Measurements from ENCODE around the gene REPS1.

REPS1 gene

GRCh38 chr6:138925806-138926205 is 62.2 kb downstream of the REPS1 start:
- TF ChIP-seq CTCF (IDR thresholded peaks at IDR 0.05; ENCODE audit: low read depth, low read length), result no peak
- H3K4me3 ChIP-seq (ENCODE audit: low read depth, low read length), result no peak overlapping the region

- no peak overlapping the region for H3K4me3 ChIP-seq (ENCODE audit: low read depth, low read length)
- TF ChIP-seq CTCF (IDR thresholded peaks at IDR 0.05; ENCODE audit: low read depth, low read length), result no peak
These were observed 64.5 kb downstream of the REPS1 start for GRCh38 chr6:138923561-138923960.

DNA sequence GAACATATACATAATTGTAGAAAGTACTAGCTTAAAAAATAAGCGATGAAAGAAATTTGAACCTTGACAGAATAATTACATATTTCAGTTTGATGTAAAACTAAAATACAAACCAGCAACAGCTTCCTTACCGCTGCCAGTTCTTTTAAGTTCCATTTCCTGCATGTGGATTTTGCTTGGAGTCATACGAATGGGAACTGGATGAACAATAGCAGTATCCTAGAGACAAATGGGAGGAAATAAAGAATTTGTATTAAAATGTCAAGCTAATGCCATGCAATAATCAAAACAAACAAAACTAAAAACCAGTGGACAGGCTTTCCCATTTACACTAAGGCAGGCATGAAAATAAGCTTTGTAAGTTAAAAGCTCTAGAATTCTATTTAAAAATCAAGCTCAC is 67.1 kb downstream of the REPS1 start:
- no peak overlapping the region for H3K4me3 ChIP-seq (ENCODE audit: low read depth, low read length)
- no peak for TF ChIP-seq CTCF (IDR thresholded peaks at IDR 0.05; ENCODE audit: low read depth, low read length)

GRCh38 chr6:138914701-138915100 is 73.4 kb downstream of the REPS1 start:
- no peak for TF ChIP-seq CTCF (IDR thresholded peaks at IDR 0.05; ENCODE audit: low read depth, low read length)
- no peak overlapping the region for H3K4me3 ChIP-seq (ENCODE audit: low read depth, low read length)

DNA sequence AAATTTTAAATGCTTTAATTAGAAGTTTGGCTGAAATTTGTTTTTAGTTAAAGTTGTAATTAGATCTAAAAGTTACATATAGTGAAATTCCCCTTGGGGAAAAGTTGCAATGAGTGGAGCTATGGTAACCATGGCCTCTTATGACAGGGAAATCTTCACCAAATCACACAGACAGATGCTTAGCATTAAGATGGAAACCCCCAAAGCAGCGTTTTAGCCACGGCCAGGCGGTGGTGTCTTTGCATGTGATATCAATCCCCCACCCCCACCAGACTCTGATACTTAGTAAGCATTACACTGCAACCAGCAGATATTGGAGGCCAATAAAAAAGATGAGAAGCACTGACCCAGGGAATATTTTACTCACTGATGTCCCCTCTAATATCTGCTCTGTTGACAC is 75.7 kb downstream of the REPS1 start:
- no peak for TF ChIP-seq CTCF (IDR thresholded peaks at IDR 0.05; ENCODE audit: low read depth, low read length)

GRCh38 chr6:138909975-138910374 is 78.1 kb downstream of the REPS1 start:
- no peak overlapping the region for H3K4me3 ChIP-seq (ENCODE audit: low read depth, low read length)
- no peak for TF ChIP-seq CTCF (IDR thresholded peaks at IDR 0.05; ENCODE audit: low read depth, low read length)

More for the DNA sequence above, 75.7 kb downstream of the REPS1 start:
- H3K4me3 ChIP-seq (ENCODE audit: low read depth, low read length), result no peak overlapping the region

GRCh38 chr6:138909511-138909910 is 78.5 kb downstream of the REPS1 start:
- TF ChIP-seq CTCF (IDR thresholded peaks at IDR 0.05; ENCODE audit: low read depth, low read length), result no peak
- no peak overlapping the region for H3K4me3 ChIP-seq (ENCODE audit: low read depth, low read length)

All from WI38 (cell line).